ENCODE measurements around the gene UFSP2.

Gene UFSP2

GRCh38 chr4:185424905-185425646 is 688 bp downstream of the UFSP2 start:
- peak in 1 of 2 experiments; percentile 32 for DNase-seq

- DNase-seq = no peak
Observed at GRCh38 chr4:185421366-185422124, 4.2 kb downstream of the UFSP2 start.

GRCh38 chr4:185416955-185417354 is 8.8 kb downstream of the UFSP2 start:
- DNase-seq = no peak

GRCh38 chr4:185412412-185412811 is 13.4 kb downstream of the UFSP2 start:
- DNase-seq = no peak

- DNase-seq = no peak
Observed at GRCh38 chr4:185411849-185412248, 13.9 kb downstream of the UFSP2 start.

- no peak for DNase-seq
Observed at GRCh38 chr4:185408432-185408831, 17.3 kb downstream of the UFSP2 start.

GRCh38 chr4:185405296-185405999 is 20.3 kb downstream of the UFSP2 start:
- DNase-seq = no peak

GRCh38 chr4:185404031-185404430 is 21.7 kb downstream of the UFSP2 start:
- DNase-seq = no peak

- no peak for DNase-seq
Observed at GRCh38 chr4:185399466-185399865, 26.3 kb downstream of the UFSP2 start.

- no peak for DNase-seq
Observed at GRCh38 chr4:185398618-185399017, 27.1 kb downstream of the UFSP2 start.

- peak; percentile 31 to 43 for DNase-seq
Observed at GRCh38 chr4:185396724-185397385, 28.9 kb downstream of the UFSP2 start, which contains the start of gene ANKRD37. Gene ANKRD37, plus strand, starts transcription at chr4:185396841. Its CDS starts 83 bp downstream, at chr4:185396924.

- DNase-seq = peak; percentile 83 to 94
Observed at GRCh38 chr4:185395956-185396723, 29.6 kb downstream of the UFSP2 start.

GRCh38 chr4:185395238-185395955 is 30.4 kb downstream of the UFSP2 start, which contains the start of gene LRP2BP:
Gene LRP2BP, minus strand, starts transcription at chr4:185395924. Its CDS starts 17,738 bp downstream, at chr4:185378186.
- peak in 1 of 2 experiments; percentile 5 for DNase-seq

- no peak for DNase-seq
Observed at GRCh38 chr4:185394568-185395237, 31.1 kb downstream of the UFSP2 start.

GRCh38 chr4:185392156-185392555 is 33.6 kb downstream of the UFSP2 start:
- DNase-seq = no peak

- DNase-seq = no peak
Observed at GRCh38 chr4:185390941-185391340, 34.8 kb downstream of the UFSP2 start.

GRCh38 chr4:185387957-185388356 is 37.8 kb downstream of the UFSP2 start:
- no peak for DNase-seq

GRCh38 chr4:185384930-185385331 is 40.8 kb downstream of the UFSP2 start:
- no peak for DNase-seq

- no peak for DNase-seq
Observed at GRCh38 chr4:185384061-185384460, 41.7 kb downstream of the UFSP2 start.

GRCh38 chr4:185383451-185383850 is 42.3 kb downstream of the UFSP2 start:
- no peak for DNase-seq

- no peak for DNase-seq
Observed at GRCh38 chr4:185382754-185383153, 43.0 kb downstream of the UFSP2 start.

Measured in NCI-H526 (cell line).